HepG2 (cell line): ENCODE measurements around the gene CIB2. TPM values are rescaled to one million over a fixed set of nuclear protein-coding genes. Genes with fewer than 3 reads are reported as not detected.
A peak's percentile ranks its signal among the peaks of the same experiment; 100 is the strongest.

ENCODE experiments used
- ATAC-seq: fragments of 200-7000 bp; cut with Tn5 transposase; 3 replicates; pipeline ENCODE4 v1.9.1; 2020; ENCODE audit warnings: mild to moderate bottlenecking, moderate library complexity
- BruUV-seq: library from RNA; stranded (reverse); fragments of 400-500 nt; replicated peaks from 2 replicates; lab custom pipeline; 2021; lab: Mats Ljungman, UMichigan
- CTCF ChIA-PET: fragments of 300-600 bp; formaldehyde crosslinking; extraction: SDS; loops from one replicate; lab custom pipeline; 2021; ENCODE audit warnings: low total read pairs, inconsistent platforms, low intra/inter-chr PET ratio; lab: Yijun Ruan, JAX
- POLR2A ChIA-PET: fragments of 350-600 bp; sonication (Branson Sonifier 250); formaldehyde crosslinking; loops from one replicate; lab custom pipeline; 2020; ENCODE audit warnings: antibody characterized with exemption, inconsistent platforms; lab: Yijun Ruan, JAX
- DNase-seq: peaks from one replicate; pipeline ENCODE4 v3.0.0-alpha.2; 2015; ENCODE audit warnings: low spot score
- FAIRE-seq: peaks from 3 replicates; lab custom pipeline; 2011; peaks lifted over from hg19 to GRCh38; lab: Jason Lieb, UNC
- H2AFZ ChIP-seq: one replicate; pipeline ENCODE4 v1.6.1; 2011; ENCODE audit warnings: low read length, inconsistent platforms
- H3K27ac ChIP-seq: fragments of 300-600 bp; 3 replicates; pipeline ENCODE4 v1.8.0; 2011; ENCODE audit warnings: mixed run types, mild to moderate bottlenecking, mixed read lengths, low read length, inconsistent platforms; ENCODE audit not compliant: insufficient read depth; ENCODE audit errors: extremely low read length
- H3K27me3 ChIP-seq, 2 experiments: fragments of 200-600 bp in 1 of 2; 2 replicates in 1 of 2; 3 replicates in 1 of 2; pipeline versions ENCODE4 v1.6.0 to v1.8.0; 2011; ENCODE audit warnings: low read length in 2 of 2, mild to moderate bottlenecking in 2 of 2, moderate library complexity in 2 of 2, inconsistent platforms in 1 of 2; ENCODE audit not compliant: insufficient read depth in 2 of 2, control insufficient read depth in 1 of 2
- H3K36me3 ChIP-seq, 2 experiments: fragments of 200-600 bp in 1 of 2; replicated peaks in 1 of 2; 2 replicates in 1 of 2; 3 replicates in 1 of 2; pipeline versions ENCODE4 v1.5.1 to v1.8.0; 2011; ENCODE audit warnings: low read length in 2 of 2, inconsistent platforms in 1 of 2; ENCODE audit not compliant: insufficient read depth in 2 of 2, control insufficient read depth in 1 of 2
- H3K4me1 ChIP-seq: 2 replicates; pipeline ENCODE4 v1.5.1; 2012; ENCODE audit warnings: low read length, inconsistent platforms; ENCODE audit not compliant: insufficient read depth
- H3K4me2 ChIP-seq: 2 replicates; pipeline ENCODE4 v1.6.0; 2011; ENCODE audit warnings: low read depth, low read length, inconsistent platforms
- H3K4me3 ChIP-seq, 3 experiments: fragments of 200-600 bp in 1 of 3; sonication (generic), shearing (Covaris generic) in 1 of 3; replicated peaks in 1 of 3; 2 replicates each; pipeline ENCODE4 v1.5.1; 2011 to 2016; ENCODE audit warnings: low read length in 3 of 3, inconsistent platforms in 2 of 3, low read depth in 2 of 3, mild to moderate bottlenecking in 2 of 3, control low read depth in 1 of 3, mixed read lengths in 1 of 3; ENCODE audit not compliant: insufficient read depth in 1 of 3
- H3K79me2 ChIP-seq: one replicate; pipeline ENCODE4 v1.6.1; 2011; ENCODE audit warnings: low read length, inconsistent platforms; ENCODE audit not compliant: insufficient read depth
- H3K9ac ChIP-seq: 2 replicates; pipeline ENCODE4 v1.6.0; 2011; ENCODE audit warnings: mild to moderate bottlenecking, low read depth, low read length, inconsistent platforms; ENCODE audit not compliant: insufficient read depth
- H3K9me3 ChIP-seq: 2 replicates; pipeline ENCODE4 v1.5.1; 2012; ENCODE audit warnings: mild to moderate bottlenecking, low read length
- H4K20me1 ChIP-seq: 2 replicates; pipeline ENCODE4 v1.6.0; 2011; ENCODE audit warnings: inconsistent platforms, mild to moderate bottlenecking, low read length, moderate library complexity; ENCODE audit not compliant: insufficient read depth
- CHD4 ChIP-seq: fragments of 200-600 bp; sonication (generic); IDR thresholded peaks from 2 replicates; pipeline ENCODE4 v1.7.0; 2017; ENCODE audit warnings: mild to moderate bottlenecking, low read length, borderline replicate concordance
- CREB1 ChIP-seq, 2 experiments: fragments of 450-650 bp in 1 of 2; IDR thresholded peaks; 2 replicates each; pipeline ENCODE4 v1.6.1; 2016 to 2017; ENCODE audit warnings: control low read depth in 1 of 2, mild to moderate bottlenecking in 1 of 2, missing compliant biosample characterization in 1 of 2, missing genetic modification characterization in 1 of 2
- HNF4A ChIP-seq: sonication (generic); formaldehyde crosslinking; IDR thresholded peaks from 2 replicates; pipeline ENCODE4 v1.4.0; 2020; ENCODE audit warnings: missing genetic modification reagents
- KDM1A ChIP-seq: IDR thresholded peaks from 2 replicates; pipeline ENCODE4 v1.6.1; 2016; ENCODE audit warnings: missing compliant biosample characterization
- MZF1 ChIP-seq: sonication (generic); formaldehyde crosslinking; IDR thresholded peaks from 2 replicates; pipeline ENCODE4 v1.8.1; 2023; ENCODE audit warnings: mild to moderate bottlenecking, missing genetic modification reagents, borderline replicate concordance
- ZMYM3 ChIP-seq: sonication (generic); formaldehyde crosslinking; IDR thresholded peaks from 2 replicates; pipeline ENCODE4 v1.5.1; 2020; ENCODE audit warnings: mild to moderate bottlenecking, missing genetic modification reagents
- ZNF629 ChIP-seq: sonication (generic); formaldehyde crosslinking; conservative IDR thresholded peaks from 2 replicates; pipeline ENCODE4 v1.5.0; 2020; ENCODE audit warnings: missing genetic modification reagents
- WGBS: methylation state at CpG from one replicate; pipeline ENCODE4 v1.1.6; 2017; ENCODE audit warnings: low lambda C conversion rate; 5-methylcytosine and 5-hydroxymethylcytosine counted together
- in situ Hi-C: cut with HindIII; loops from 2 replicates; pipeline ENCODE4 v1.10.0; 2017; ENCODE audit warnings: low pct_unique_long_range_greater_than_20kb; ENCODE audit not compliant: extremely low pct_ligation_motif_present
- intact Hi-C: fragments of 100-400 bp; cut with micrococcal nuclease; formaldehyde crosslinking; loops from one replicate; pipeline ENCODE4 v1.10.0; 2022; ENCODE audit not compliant: unreplicated experiment
- polyA plus RNA-seq, 8 experiments: library from polyadenylated mRNA; depleted of rRNA in 3 of 8; stranded (reverse) in 7 of 8; unstranded in 1 of 8; fragments of >200 nt; fragmentation: Illumina TruSeq in 4 of 8; extraction: Trizol in 4 of 8; gene quantifications; 2 replicates each; pipeline versions ENCODE4 v1.2.1 to v1.2.3, GENCODE V29; 2011 to 2016; ENCODE audit warnings: low read depth in 4 of 8, missing spikeins in 1 of 8, mixed read lengths in 1 of 8; ENCODE audit not compliant: insufficient read depth in 1 of 8
- total RNA-seq, 5 experiments: library from RNA; depleted of rRNA; stranded (reverse); fragments of >200 nt; fragmentation: Illumina TruSeq; extraction: Trizol; gene quantifications; 2 replicates each; pipeline ENCODE4 v1.2.3, GENCODE V29; 2016; ENCODE audit warnings: low read depth in 1 of 5

CIB2 gene
- total and polyA plus RNA-seq, 2 of the 13 experiments (the other 11 are each of a cell fraction or from before 2014, with no cell fraction given), result 1.4 to 1.5 TPM

DNA sequence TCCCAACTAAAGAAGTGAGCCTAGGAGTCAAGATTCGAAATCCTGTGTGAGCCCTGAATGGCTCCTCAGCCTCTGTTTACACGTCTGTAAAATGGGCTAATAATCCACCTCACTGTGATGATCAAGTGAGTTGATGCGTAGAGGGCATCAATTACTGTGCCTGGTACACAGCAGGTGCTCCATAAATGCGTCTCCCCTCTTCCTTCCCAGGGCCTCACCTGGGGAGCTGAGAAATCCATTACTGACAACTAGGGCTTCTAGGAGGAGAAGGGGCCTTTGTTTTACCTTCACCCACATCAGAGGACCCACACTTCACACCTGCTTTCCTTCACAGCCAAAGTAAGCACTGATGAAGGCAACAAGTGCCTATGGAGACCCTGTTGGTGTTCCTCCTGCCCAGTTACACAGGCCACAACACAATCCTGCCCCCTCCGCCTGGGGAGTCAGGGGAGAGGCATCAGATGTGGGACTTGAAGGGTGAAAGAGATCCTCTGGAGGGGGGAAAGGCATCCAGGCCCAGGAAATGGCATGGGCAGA lies 1.4 kb downstream of the CIB2 start:
- peaks cover 39% of the 10 kb centered on the region for H3K4me1 ChIP-seq
- in situ Hi-C loops, result no loop called here
- H3K9me3 ChIP-seq, result no peaks in the 10 kb centered on the region
- no peaks in the 10 kb centered on the region for H3K79me2 ChIP-seq
- FAIRE-seq (no peak), DNase-seq (no peak), ATAC-seq (no peak)
- H3K9ac ChIP-seq, result no peak overlapping the region
- POLR2A ChIA-PET, result interaction anchor here (2.8 kb wide), 1 partner anchor 20 kb away, joined by 11 read pairs; the partner anchor contains the start of gene IDH3A
- 62% methylated on average over 4 of the region's 5 CpGs for WGBS
- peaks cover 2 to 13% of the 10 kb centered on the region in 2 experiments; a peak in 2 of 5 replicates for H3K27me3 ChIP-seq
- TF ChIP-seq CREB1 (IDR thresholded peaks at IDR 0.05) (no peak), CREB1 (CRISPR knock-in tag; IDR thresholded peaks at IDR 0.05) (no peak), ZMYM3 (CRISPR knock-in tag) (peak; percentile 72), ZNF629 (peak; percentile 90), CHD4 (0 out of 2 replicates have a peak, but pooled peaks have one; percentile 64), KDM1A (CRISPR knock-in tag) (0 out of 2 replicates have a peak, but pooled peaks have one; percentile 46)
- H3K27ac ChIP-seq, result no peak overlapping the region
- H2AFZ ChIP-seq, result no peak overlapping the region
- no peaks in the 10 kb centered on the region for H3K36me3 ChIP-seq
- no TSS peak for BruUV-seq
- intact Hi-C loops, result no loop called here
- H4K20me1 ChIP-seq, result no peaks in the 10 kb centered on the region
- CTCF ChIA-PET, result interaction anchor here (2.6 kb wide), 1 partner anchor 66 kb away, joined by 12 read pairs; no protein-coding TSS in a partner anchor
- no peak overlapping the region for H3K4me2 ChIP-seq
- H3K4me3 ChIP-seq, result no peak overlapping the region

DNA sequence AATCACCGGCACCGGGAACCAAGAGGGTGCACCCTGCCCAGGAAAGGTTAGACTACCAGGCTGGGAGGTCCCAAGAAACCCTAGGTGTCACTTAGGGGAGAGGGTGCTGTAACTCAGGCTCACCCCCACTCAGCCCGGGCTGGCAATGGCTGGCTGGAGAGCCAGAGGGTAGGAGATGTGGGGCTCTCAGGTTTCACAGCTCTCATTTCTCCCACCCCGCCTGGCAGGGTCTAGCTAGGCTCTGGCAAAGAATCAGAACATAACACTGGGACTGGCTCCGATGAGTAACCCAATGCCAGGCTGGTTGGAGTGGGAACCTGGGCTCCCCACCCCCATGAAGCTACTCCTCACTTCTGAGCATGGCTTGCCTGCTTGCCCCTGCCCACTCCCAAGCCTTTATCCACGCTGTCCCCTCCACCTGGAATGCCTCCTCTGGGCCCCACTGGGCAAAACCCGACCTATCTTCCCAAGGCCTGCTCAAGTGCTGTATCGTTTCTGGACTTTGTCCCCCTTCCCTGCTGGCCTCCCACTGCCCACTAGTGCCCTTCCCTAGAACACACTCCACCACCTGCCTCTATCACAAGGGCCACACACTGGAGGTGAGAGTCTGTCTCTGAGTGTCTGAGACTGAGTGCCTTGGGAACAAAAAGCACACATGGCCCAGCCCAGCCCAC lies 2.0 kb downstream of the CIB2 start:
- H3K27ac ChIP-seq, result no peak overlapping the region
- no peak for DNase-seq
- no peaks in the 10 kb centered on the region for H3K79me2 ChIP-seq
- BruUV-seq, result no TSS peak
- H3K4me1 ChIP-seq, result peaks cover 39% of the 10 kb centered on the region
- ATAC-seq, result no peak
- POLR2A ChIA-PET, result no interaction called here
- WGBS, result 25% methylated on average over 6 of the region's 8 CpGs
- peak; percentile 46 for TF ChIP-seq HNF4A (CRISPR knock-in tag)
- TF ChIP-seq MZF1 (CRISPR knock-in tag), result no peak
- H3K9ac ChIP-seq, result no peak overlapping the region
- H3K9me3 ChIP-seq, result no peaks in the 10 kb centered on the region
- no peaks in the 10 kb centered on the region for H4K20me1 ChIP-seq
- H3K27me3 ChIP-seq, result peaks cover 2 to 14% of the 10 kb centered on the region in 2 experiments; a peak in 2 of 5 replicates
- H3K4me2 ChIP-seq, result no peak overlapping the region
- intact Hi-C loops, result no loop called here
- FAIRE-seq, result no peak
- CTCF ChIA-PET, result no interaction called here
- in situ Hi-C loops, result no loop called here
- H3K36me3 ChIP-seq, result no peaks in the 10 kb centered on the region
- H3K4me3 ChIP-seq, result no peak overlapping the region
- no peak overlapping the region for H2AFZ ChIP-seq
